Esophagus squamous epithelium (tissue), 5 donors: ENCODE results near the gene KCNN3. TPM values are rescaled to one million over a fixed set of nuclear protein-coding genes. Genes with fewer than 3 reads are reported as not detected.
A peak's percentile ranks its signal among the peaks of the same experiment; 100 is the strongest.

ENCODE experiments used
- DNase-seq: peaks from one replicate; lab custom pipeline; 2025; lab: John Stamatoyannopoulos, UW
- H3K27ac ChIP-seq, 4 donors: fragments of 200-600 bp; sonication (generic); one replicate each; pipeline ENCODE4 v1.5.1; 2016 to 2019; ENCODE audit warnings: mild to moderate bottlenecking in 1 of 4
- H3K27me3 ChIP-seq, 4 donors: fragments of 200-600 bp; sonication (generic); 1 replicate in 3 of 4; 2 replicates in 1 of 4; pipeline versions ENCODE4 v1.5.1 to v1.6.0; 2017 to 2021; ENCODE audit warnings: antibody characterized with exemption in 1 of 4
- H3K36me3 ChIP-seq, 3 donors: fragments of 200-600 bp; sonication (generic); one replicate each; pipeline ENCODE4 v1.5.1; 2016 to 2019
- H3K4me1 ChIP-seq, 3 donors: fragments of 200-600 bp; sonication (generic); one replicate each; pipeline ENCODE4 v1.5.1; 2017 to 2019
- H3K4me3 ChIP-seq, 4 donors: fragments of 200-600 bp; sonication (generic); 1 replicate in 3 of 4; 2 replicates in 1 of 4; pipeline ENCODE4 v1.5.1; 2016 to 2019; ENCODE audit warnings: mild to moderate bottlenecking in 2 of 4, moderate library complexity in 1 of 4
- H3K9me3 ChIP-seq, 3 donors: fragments of 200-600 bp; sonication (generic); one replicate each; pipeline ENCODE4 v1.5.1; 2016 to 2019
- POLR2A ChIP-seq, 4 donors: fragments of 450-650 bp; IDR thresholded peaks; one replicate each; pipeline ENCODE4 v1.6.1; 2017; ENCODE audit warnings: antibody characterized with exemption in 4 of 4, mild to moderate bottlenecking in 4 of 4, moderate library complexity in 3 of 4
- WGBS, 2 donors: methylation state at CpG; one replicate each; pipeline ENCODE4 v1.1.5; 2018; 5-methylcytosine and 5-hydroxymethylcytosine counted together
- intact Hi-C: fragments of 100-400 bp; cut with DNase I; formaldehyde crosslinking; loops from one replicate; pipeline ENCODE4 v1.15.0; 2022
- total RNA-seq, 4 donors: library from RNA; depleted of rRNA; stranded (reverse); fragments of >200 nt; gene quantifications; one replicate each; pipeline ENCODE4 v1.1.0, GENCODE V29; 2016
- TF ChIP-seq, protein P1 (sequence below), 6 experiments: fragments of 450-650 bp in 4 of 6; fragments of 200-600 bp in 2 of 6; sonication (generic) in 2 of 6; IDR thresholded peaks; one replicate each; pipeline ENCODE4 v1.5.1; 2016 to 2019; ENCODE audit warnings: antibody characterized with exemption in 6 of 6, mild to moderate bottlenecking in 4 of 6, moderate library complexity in 4 of 6
- donor health status: DM: yes; HTN: yes; CAD: no.

Gene KCNN3
- total RNA-seq, 4 donors from 2014 or later, result 0.08 to 1.7 (median 0.50) TPM

DNA sequence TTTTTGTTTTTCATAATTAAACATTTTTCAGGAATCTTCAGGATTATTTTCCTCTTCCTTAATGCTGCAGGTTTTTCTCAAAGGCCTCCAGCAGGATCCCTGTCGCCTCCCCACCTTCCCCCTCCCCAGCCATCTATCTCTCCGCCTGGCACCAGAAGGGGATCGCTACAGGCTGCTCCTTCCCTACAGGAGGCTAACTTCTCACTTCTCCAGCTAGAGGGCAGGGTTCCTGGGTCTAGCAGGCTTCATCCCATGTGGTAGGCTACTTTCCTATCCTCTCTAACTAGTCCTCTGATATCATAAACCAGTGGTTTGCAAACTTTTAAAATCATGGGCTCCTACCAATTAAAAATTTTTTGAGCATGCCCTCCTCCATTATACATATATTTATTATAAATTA, 104.1 kb downstream of the KCNN3 start:
- H3K36me3 ChIP-seq, result no peaks in the 10 kb centered on the region
- TF ChIP-seq, protein P1, sequence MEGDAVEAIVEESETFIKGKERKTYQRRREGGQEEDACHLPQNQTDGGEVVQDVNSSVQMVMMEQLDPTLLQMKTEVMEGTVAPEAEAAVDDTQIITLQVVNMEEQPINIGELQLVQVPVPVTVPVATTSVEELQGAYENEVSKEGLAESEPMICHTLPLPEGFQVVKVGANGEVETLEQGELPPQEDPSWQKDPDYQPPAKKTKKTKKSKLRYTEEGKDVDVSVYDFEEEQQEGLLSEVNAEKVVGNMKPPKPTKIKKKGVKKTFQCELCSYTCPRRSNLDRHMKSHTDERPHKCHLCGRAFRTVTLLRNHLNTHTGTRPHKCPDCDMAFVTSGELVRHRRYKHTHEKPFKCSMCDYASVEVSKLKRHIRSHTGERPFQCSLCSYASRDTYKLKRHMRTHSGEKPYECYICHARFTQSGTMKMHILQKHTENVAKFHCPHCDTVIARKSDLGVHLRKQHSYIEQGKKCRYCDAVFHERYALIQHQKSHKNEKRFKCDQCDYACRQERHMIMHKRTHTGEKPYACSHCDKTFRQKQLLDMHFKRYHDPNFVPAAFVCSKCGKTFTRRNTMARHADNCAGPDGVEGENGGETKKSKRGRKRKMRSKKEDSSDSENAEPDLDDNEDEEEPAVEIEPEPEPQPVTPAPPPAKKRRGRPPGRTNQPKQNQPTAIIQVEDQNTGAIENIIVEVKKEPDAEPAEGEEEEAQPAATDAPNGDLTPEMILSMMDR (IDR thresholded peaks at IDR 0.05), result peak in 4 of 6 experiments; percentile 7 to 44 (median 33)
- no peak for TF ChIP-seq POLR2A (IDR thresholded peaks at IDR 0.05)
- H3K9me3 ChIP-seq, result no peaks in the 10 kb centered on the region
- 52 to 76% methylated on average over 3 of the region's 3 CpGs for WGBS, 2 donors
- no peak overlapping the region for H3K4me3 ChIP-seq
- peaks cover 0 to 29% (median 0%) of the 10 kb centered on the region in 4 donors for H3K27me3 ChIP-seq
- intact Hi-C loops, result loop anchor here (10.0 kb wide), 1 partner anchor 111 kb away; no protein-coding TSS in a partner anchor
- H3K27ac ChIP-seq, result no peak overlapping the region
- peaks cover 5 to 8% (median 5%) of the 10 kb centered on the region in 3 donors for H3K4me1 ChIP-seq
- DNase-seq, result no peak

GRCh38 chr1:154764773-154765172, 105.3 kb downstream of the KCNN3 start:
- peaks cover 11 to 17% (median 16%) of the 10 kb centered on the region in 3 donors for H3K4me1 ChIP-seq
- no peaks in the 10 kb centered on the region for H3K9me3 ChIP-seq
- peaks cover 0 to 41% (median 0%) of the 10 kb centered on the region in 4 donors for H3K27me3 ChIP-seq
- no peak for DNase-seq
- TF ChIP-seq, protein P1 (IDR thresholded peaks at IDR 0.05), result no peak
- no peak for TF ChIP-seq POLR2A (IDR thresholded peaks at IDR 0.05)
- no peak overlapping the region for H3K4me3 ChIP-seq
- H3K36me3 ChIP-seq, result no peaks in the 10 kb centered on the region
- 69 to 77% methylated on average over 3 of the region's 3 CpGs for WGBS, 2 donors
- H3K27ac ChIP-seq, result no peak overlapping the region
- intact Hi-C loops, result loop anchor here (10.0 kb wide), 1 partner anchor 110 kb away; no protein-coding TSS in a partner anchor

DNA sequence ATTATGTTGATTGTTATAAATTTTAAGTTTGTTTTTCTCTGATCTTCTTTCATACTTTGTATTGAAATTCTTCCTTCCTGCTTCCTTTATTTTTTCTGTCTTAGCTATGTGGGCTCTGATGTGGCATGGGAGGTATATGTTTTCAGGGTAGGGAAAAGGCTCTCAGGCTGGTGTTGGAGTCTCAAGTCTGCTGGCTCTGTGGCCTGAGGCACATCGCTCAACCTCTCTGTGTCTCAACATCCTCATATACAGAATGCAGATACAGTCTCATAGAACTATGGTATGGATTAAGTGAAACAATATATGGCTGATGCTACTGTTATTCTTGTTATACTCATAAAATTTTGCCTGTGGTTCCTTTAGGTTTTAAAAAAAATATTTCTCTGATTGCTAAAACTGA, 105.9 kb downstream of the KCNN3 start:
- intact Hi-C loops, result loop anchor here (10.0 kb wide), 1 partner anchor 109 kb away; no protein-coding TSS in a partner anchor
- Histone ChIP-seq H3K27me3 (peaks cover 0 to 47% (median 0%) of the 10 kb centered on the region in 4 donors), H3K9me3 (no peaks in the 10 kb centered on the region), H3K36me3 (no peaks in the 10 kb centered on the region), H3K4me3 (no peak overlapping the region), H3K27ac (no peak overlapping the region), H3K4me1 (peaks cover 11 to 20% (median 17%) of the 10 kb centered on the region in 3 donors)
- DNase-seq, result no peak
- TF ChIP-seq, protein P1 (IDR thresholded peaks at IDR 0.05), result no peak
- no peak for TF ChIP-seq POLR2A (IDR thresholded peaks at IDR 0.05)
- 90 to 94% methylated on average over 1 of the region's 1 CpG for WGBS, 2 donors

DNA sequence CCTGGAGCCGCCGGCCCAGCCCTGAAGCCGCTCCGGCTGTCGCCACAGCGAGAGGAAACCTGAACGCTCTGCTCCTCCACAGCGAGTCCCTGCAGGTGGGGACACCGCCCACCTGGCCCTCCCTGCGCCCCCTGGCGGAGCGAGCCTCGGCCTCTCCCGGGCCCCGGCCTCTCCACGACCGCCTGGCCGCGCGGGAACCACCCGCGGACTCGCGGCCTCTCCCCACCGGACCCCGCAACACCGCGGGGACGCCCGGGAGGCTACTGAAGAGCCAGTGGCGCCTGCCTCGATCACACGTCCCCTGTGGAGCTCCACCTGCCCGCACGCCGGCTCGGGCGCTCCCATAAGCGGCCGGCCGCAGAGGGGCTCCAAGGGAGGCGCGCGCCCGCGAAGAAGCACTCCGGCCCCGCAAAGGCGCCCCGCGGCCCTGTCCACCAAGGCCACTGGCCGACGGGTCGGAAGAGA, 109.6 kb downstream of the KCNN3 start:
- TF ChIP-seq, protein P1 (IDR thresholded peaks at IDR 0.05), result peak; percentile 68 to 80 (median 77)
- TF ChIP-seq POLR2A (IDR thresholded peaks at IDR 0.05), result no peak
- DNase-seq, result no peak
- H3K36me3 ChIP-seq, result no peaks in the 10 kb centered on the region
- peaks cover 6 to 22% (median 10%) of the 10 kb centered on the region in 3 donors for H3K4me1 ChIP-seq
- peak overlapping the region; percentile 13 to 58 (median 26) for H3K4me3 ChIP-seq
- H3K27me3 ChIP-seq, result peaks cover 0 to 50% (median 0%) of the 10 kb centered on the region in 4 donors
- WGBS, 2 donors, result 0 to 11% methylated on average over 3 to 16 of the region's 54 CpGs
- no peak overlapping the region for H3K27ac ChIP-seq
- no peaks in the 10 kb centered on the region for H3K9me3 ChIP-seq
- intact Hi-C loops, result loop anchor here (10.0 kb wide), 1 partner anchor 106 kb away; no protein-coding TSS in a partner anchor

DNA sequence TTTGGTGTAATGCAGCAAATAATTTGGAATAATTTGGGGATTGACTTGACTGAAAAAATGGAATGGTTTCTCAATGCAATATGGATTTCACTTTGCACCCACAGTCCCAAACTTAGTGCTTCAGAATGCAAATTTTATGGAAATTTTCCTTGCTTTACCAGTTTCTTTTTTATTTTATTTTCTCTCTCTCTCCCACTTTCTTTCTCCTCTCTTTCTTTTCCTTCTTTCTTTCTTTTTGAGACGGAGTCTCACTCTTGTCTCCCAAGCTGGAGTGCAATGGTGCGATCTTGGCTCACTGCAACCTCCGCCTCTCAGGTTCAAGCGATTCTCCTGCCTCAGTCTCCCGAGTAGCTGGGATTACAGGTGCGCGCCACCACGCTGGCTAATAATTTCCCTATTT, 110.3 kb downstream of the KCNN3 start:
- WGBS, 2 donors, result 92 to 95% methylated on average over 8 of the region's 8 CpGs
- peaks cover 6 to 22% (median 10%) of the 10 kb centered on the region in 3 donors for H3K4me1 ChIP-seq
- no peaks in the 10 kb centered on the region for H3K9me3 ChIP-seq
- intact Hi-C loops, result loop anchor here (10.0 kb wide), 1 partner anchor 105 kb away; no protein-coding TSS in a partner anchor
- no peaks in the 10 kb centered on the region for H3K36me3 ChIP-seq
- DNase-seq, result no peak
- no peak overlapping the region for H3K27ac ChIP-seq
- TF ChIP-seq, protein P1 (IDR thresholded peaks at IDR 0.05), result no peak
- TF ChIP-seq POLR2A (IDR thresholded peaks at IDR 0.05), result no peak
- no peak overlapping the region for H3K4me3 ChIP-seq
- peaks cover 0 to 50% (median 0%) of the 10 kb centered on the region in 4 donors for H3K27me3 ChIP-seq
